OCI-LY7 (cell line): ENCODE results near the gene TXK.

Experiments
- CTCF ChIP-seq: fragments of 200-600 bp; sonication (generic); conservative IDR thresholded peaks from 2 replicates; pipeline ENCODE4 v1.5.1; 2014; ENCODE audit warnings: mild to moderate bottlenecking, antibody characterized with exemption, low read length, moderate library complexity, mixed read lengths
- EZH2phosphoT487 ChIP-seq: fragments of 200-600 bp; sonication (generic); IDR thresholded peaks from 2 replicates; pipeline ENCODE4 v1.6.1; 2018; ENCODE audit warnings: low read depth, borderline replicate concordance, mild to moderate bottlenecking, mixed run types, antibody characterized with exemption, low read length, moderate library complexity, mixed read lengths

GRCh38 chr4:48051078-48051477, 83.0 kb downstream of the TXK start:
- TF ChIP-seq CTCF, result no peak
- TF ChIP-seq EZH2phosphoT487, result no peak
